Suprapubic skin (tissue), 4 donors: ENCODE results near the gene HHAT. TPM values are rescaled to one million over a fixed set of nuclear protein-coding genes. Genes with fewer than 3 reads are reported as not detected.

ENCODE experiments used
- DNase-seq, 2 donors: peaks; one replicate each; pipeline ENCODE4 v3.0.0-alpha.2; 2019; ENCODE audit warnings: low spot score in 2 of 2
- H3K27ac ChIP-seq: fragments of 200-600 bp; sonication (generic); one replicate; pipeline ENCODE4 v1.5.1; 2019
- H3K27me3 ChIP-seq: fragments of 200-600 bp; sonication (generic); one replicate; pipeline ENCODE4 v1.5.1; 2019
- H3K36me3 ChIP-seq: fragments of 200-600 bp; sonication (generic); one replicate; pipeline ENCODE4 v1.5.1; 2019
- H3K4me1 ChIP-seq: fragments of 200-600 bp; sonication (generic); one replicate; pipeline ENCODE4 v1.5.1; 2019
- H3K4me3 ChIP-seq: fragments of 200-600 bp; sonication (generic); one replicate; pipeline ENCODE4 v1.5.1; 2019; ENCODE audit warnings: mild to moderate bottlenecking
- H3K9me3 ChIP-seq: fragments of 200-600 bp; sonication (generic); one replicate; pipeline ENCODE4 v1.5.1; 2019
- CTCF ChIP-seq, 2 donors: fragments of 200-600 bp in 1 of 2; fragments of 450-650 bp in 1 of 2; sonication (generic) in 1 of 2; IDR thresholded peaks; one replicate each; pipeline ENCODE4 v1.5.1; 2016 to 2019; ENCODE audit warnings: antibody characterized with exemption in 2 of 2, mild to moderate bottlenecking in 1 of 2, moderate library complexity in 1 of 2
- EP300 ChIP-seq: sonication (generic); formaldehyde crosslinking; IDR thresholded peaks from one replicate; pipeline ENCODE4 v1.6.1; 2017; ENCODE audit warnings: antibody characterized with exemption
- POLR2A ChIP-seq, 2 donors: fragments of 450-650 bp; IDR thresholded peaks; one replicate each; pipeline ENCODE4 v1.6.1; 2017; ENCODE audit warnings: antibody characterized with exemption in 2 of 2, mild to moderate bottlenecking in 2 of 2, moderate library complexity in 2 of 2
- POLR2AphosphoS5 ChIP-seq, 3 donors: sonication (generic); formaldehyde crosslinking; IDR thresholded peaks; one replicate each; pipeline ENCODE4 v1.6.1; 2017; ENCODE audit warnings: antibody characterized with exemption in 3 of 3
- WGBS: methylation state at CpG from one replicate; pipeline ENCODE4 v1.1.5; 2018; 5-methylcytosine and 5-hydroxymethylcytosine counted together
- total RNA-seq, 4 donors: library from RNA; depleted of rRNA; stranded (reverse); fragments of >200 nt; gene quantifications; one replicate each; pipeline ENCODE4 v1.1.0, GENCODE V29; 2016

The HHAT gene
- total RNA-seq, 4 donors from 2014 or later = 4.1 to 20.0 (median 9.3) TPM

- H3K27ac ChIP-seq = no peak overlapping the region
- 100% methylated on average over 1 of the region's 1 CpG for WGBS
These were observed 262.5 kb downstream of the HHAT start for GRCh38 chr1:210591214-210591613.

GRCh38 chr1:210594605-210595004 is 265.9 kb downstream of the HHAT start:
- no peak for DNase-seq
- WGBS = 47% methylated on average over 3 of the region's 3 CpGs
- TF ChIP-seq CTCF (IDR thresholded peaks at IDR 0.05) = no peak
- no peak for TF ChIP-seq POLR2AphosphoS5 (IDR thresholded peaks at IDR 0.05)
- no peak for TF ChIP-seq POLR2A (IDR thresholded peaks at IDR 0.05)
- TF ChIP-seq EP300 = no peak
- Histone ChIP-seq H3K36me3 (no peaks in the 10 kb centered on the region), H3K9me3 (no peaks in the 10 kb centered on the region), H3K27ac (no peak overlapping the region), H3K27me3 (no peaks in the 10 kb centered on the region), H3K4me3 (no peak overlapping the region), H3K4me1 (peaks cover 9% of the 10 kb centered on the region)

More at GRCh38 chr1:210591214-210591613, 262.5 kb downstream of the HHAT start:
- no peak for DNase-seq
- H3K4me1 ChIP-seq = no peaks in the 10 kb centered on the region
- no peaks in the 10 kb centered on the region for H3K9me3 ChIP-seq
- H3K4me3 ChIP-seq = no peak overlapping the region
- H3K36me3 ChIP-seq = no peaks in the 10 kb centered on the region
- no peaks in the 10 kb centered on the region for H3K27me3 ChIP-seq
- TF ChIP-seq EP300 (no peak), POLR2AphosphoS5 (IDR thresholded peaks at IDR 0.05) (no peak), CTCF (IDR thresholded peaks at IDR 0.05) (no peak), POLR2A (IDR thresholded peaks at IDR 0.05) (no peak)

GRCh38 chr1:210596641-210597040 is 267.9 kb downstream of the HHAT start:
- DNase-seq = no peak
- Histone ChIP-seq H3K27me3 (no peaks in the 10 kb centered on the region), H3K4me3 (no peak overlapping the region), H3K4me1 (peaks cover 9% of the 10 kb centered on the region), H3K9me3 (no peaks in the 10 kb centered on the region), H3K36me3 (no peaks in the 10 kb centered on the region), H3K27ac (no peak overlapping the region)
- 79% methylated on average over 2 of the region's 2 CpGs for WGBS
- TF ChIP-seq POLR2A (IDR thresholded peaks at IDR 0.05) = no peak
- TF ChIP-seq CTCF (IDR thresholded peaks at IDR 0.05) = no peak
- TF ChIP-seq POLR2AphosphoS5 (IDR thresholded peaks at IDR 0.05) = no peak
- no peak for TF ChIP-seq EP300

GRCh38 chr1:210597555-210598134 is 268.9 kb downstream of the HHAT start:
- no peak for DNase-seq
- H3K36me3 ChIP-seq = no peaks in the 10 kb centered on the region
- H3K9me3 ChIP-seq = no peaks in the 10 kb centered on the region
- 41% methylated on average over 1 of the region's 1 CpG for WGBS
- H3K27me3 ChIP-seq = no peaks in the 10 kb centered on the region
- TF ChIP-seq POLR2A (IDR thresholded peaks at IDR 0.05) = no peak
- no peak for TF ChIP-seq EP300
- TF ChIP-seq POLR2AphosphoS5 (IDR thresholded peaks at IDR 0.05) = no peak
- peak overlapping the region; percentile 23 for H3K27ac ChIP-seq
- peaks cover 9% of the 10 kb centered on the region for H3K4me1 ChIP-seq
- no peak overlapping the region for H3K4me3 ChIP-seq

GRCh38 chr1:210598135-210598652 is 269.5 kb downstream of the HHAT start:
- TF ChIP-seq CTCF (IDR thresholded peaks at IDR 0.05) (no peak), POLR2AphosphoS5 (IDR thresholded peaks at IDR 0.05) (no peak), POLR2A (IDR thresholded peaks at IDR 0.05) (no peak), EP300 (no peak)
- Histone ChIP-seq H3K4me1 (peaks cover 9% of the 10 kb centered on the region), H3K9me3 (no peaks in the 10 kb centered on the region), H3K27me3 (no peaks in the 10 kb centered on the region), H3K27ac (peak overlapping the region; percentile 23), H3K36me3 (no peaks in the 10 kb centered on the region), H3K4me3 (no peak overlapping the region)
- DNase-seq = no peak
- 61% methylated on average over 3 of the region's 3 CpGs for WGBS
